HFF-Myc (cell line): ENCODE measurements around the gene NTRK2.

Experiments used
- DNase-seq: peaks from one replicate; pipeline ENCODE4 v3.0.0-alpha.2; 2011; ENCODE audit warnings: low read depth; ENCODE audit errors: extremely low read depth
- H3K4me3 ChIP-seq: replicated peaks from 2 replicates; pipeline ENCODE4 v1.5.1; 2011; ENCODE audit warnings: low read depth, mild to moderate bottlenecking, control low read depth, low read length
- TF ChIP-seq, protein P1 (sequence below): IDR thresholded peaks from 2 replicates; pipeline ENCODE4 v1.5.1; 2012; ENCODE audit warnings: mild to moderate bottlenecking, low read depth, low read length, control low read depth; ENCODE audit errors: missing control alignments

NTRK2 gene

DNA sequence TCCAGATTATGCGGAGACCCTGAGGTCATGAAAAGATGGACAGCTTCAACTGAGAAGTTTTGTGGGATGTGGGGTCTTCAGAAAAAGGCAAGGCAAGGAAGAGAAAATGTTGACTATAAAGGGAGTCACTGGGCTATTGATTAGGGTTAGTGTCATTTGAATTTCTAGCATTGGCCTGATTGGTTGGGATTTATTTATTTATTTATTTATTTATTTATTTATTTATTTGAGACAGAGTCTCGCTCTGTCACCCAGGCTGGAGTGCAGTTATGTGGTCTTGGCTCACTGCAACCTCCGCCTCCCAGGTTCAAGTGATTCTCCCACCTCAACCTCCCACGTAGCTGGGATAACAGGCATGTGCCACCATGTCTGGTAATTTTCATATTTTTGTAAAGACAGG lies 279.7 kb downstream of the NTRK2 start:
- H3K4me3 ChIP-seq = no peak overlapping the region
- TF ChIP-seq, protein P1, sequence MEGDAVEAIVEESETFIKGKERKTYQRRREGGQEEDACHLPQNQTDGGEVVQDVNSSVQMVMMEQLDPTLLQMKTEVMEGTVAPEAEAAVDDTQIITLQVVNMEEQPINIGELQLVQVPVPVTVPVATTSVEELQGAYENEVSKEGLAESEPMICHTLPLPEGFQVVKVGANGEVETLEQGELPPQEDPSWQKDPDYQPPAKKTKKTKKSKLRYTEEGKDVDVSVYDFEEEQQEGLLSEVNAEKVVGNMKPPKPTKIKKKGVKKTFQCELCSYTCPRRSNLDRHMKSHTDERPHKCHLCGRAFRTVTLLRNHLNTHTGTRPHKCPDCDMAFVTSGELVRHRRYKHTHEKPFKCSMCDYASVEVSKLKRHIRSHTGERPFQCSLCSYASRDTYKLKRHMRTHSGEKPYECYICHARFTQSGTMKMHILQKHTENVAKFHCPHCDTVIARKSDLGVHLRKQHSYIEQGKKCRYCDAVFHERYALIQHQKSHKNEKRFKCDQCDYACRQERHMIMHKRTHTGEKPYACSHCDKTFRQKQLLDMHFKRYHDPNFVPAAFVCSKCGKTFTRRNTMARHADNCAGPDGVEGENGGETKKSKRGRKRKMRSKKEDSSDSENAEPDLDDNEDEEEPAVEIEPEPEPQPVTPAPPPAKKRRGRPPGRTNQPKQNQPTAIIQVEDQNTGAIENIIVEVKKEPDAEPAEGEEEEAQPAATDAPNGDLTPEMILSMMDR = no peak
- DNase-seq = no peak

DNA sequence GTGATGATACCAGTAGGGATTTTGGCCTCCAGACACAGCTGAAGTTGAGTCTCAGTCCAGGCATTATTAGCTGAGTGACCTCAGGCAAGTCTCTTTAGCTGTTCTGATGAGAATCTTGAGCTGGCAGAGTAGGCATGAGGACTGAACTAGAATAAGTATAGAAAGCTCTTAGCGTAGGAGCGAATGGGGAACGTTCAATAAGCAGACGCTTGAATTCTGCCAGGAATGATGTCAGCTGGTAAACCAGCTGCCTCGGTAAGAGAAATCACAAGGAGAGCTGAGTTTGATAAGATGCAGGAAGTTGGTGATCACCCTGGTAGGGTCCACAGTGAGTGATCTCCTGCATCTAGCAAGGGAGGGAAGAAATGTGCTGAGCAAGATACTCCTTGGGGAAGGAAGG lies 280.4 kb downstream of the NTRK2 start:
- TF ChIP-seq, protein P1 = no peak
- H3K4me3 ChIP-seq = no peak overlapping the region
- DNase-seq = no peak

DNA sequence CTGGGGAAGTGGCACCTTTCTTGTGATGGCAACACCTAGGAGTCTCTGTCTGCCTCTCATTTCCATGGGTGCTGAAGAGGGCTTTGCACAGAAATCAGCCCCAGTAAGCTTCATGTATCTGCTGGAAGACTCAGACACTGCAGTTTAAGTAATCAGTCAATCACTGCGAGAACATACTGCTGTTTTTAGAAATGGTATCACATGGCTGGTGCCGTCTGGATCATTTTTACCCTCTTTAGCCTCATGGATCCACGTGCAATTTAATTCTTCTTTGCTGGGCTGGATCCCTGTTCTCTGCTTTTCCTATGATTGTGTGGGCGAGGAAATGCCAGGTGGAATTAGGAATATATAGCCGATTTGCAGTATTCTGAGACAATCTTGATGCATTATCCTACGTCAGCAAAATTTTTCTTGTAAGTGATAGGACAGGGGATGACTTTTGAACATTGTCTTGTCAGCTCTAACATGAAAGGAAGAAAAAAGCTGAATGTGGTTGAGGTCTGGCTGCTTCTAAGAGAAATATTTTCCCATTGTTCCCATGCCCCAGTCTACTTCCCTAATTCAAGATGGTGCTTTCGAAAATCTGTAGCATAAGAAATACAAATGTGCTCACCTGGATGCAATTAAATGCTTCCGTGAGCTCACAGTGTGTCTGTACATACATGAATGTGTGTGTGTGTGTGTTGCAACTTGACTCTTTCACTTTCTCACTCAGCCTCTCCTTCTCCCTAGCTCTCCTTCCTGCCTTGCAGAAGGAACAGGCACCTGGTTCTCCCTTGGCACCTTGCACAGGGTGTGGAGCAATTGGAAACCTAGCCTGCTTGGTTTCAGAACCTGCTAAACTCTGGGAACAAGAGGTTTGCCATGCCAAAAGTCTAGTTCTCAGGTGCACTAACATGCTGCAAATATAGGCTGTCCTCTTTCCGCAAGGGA lies 281.6 kb downstream of the NTRK2 start:
- TF ChIP-seq, protein P1 = no peak
- no peak for DNase-seq
- H3K4me3 ChIP-seq = no peak overlapping the region

DNA sequence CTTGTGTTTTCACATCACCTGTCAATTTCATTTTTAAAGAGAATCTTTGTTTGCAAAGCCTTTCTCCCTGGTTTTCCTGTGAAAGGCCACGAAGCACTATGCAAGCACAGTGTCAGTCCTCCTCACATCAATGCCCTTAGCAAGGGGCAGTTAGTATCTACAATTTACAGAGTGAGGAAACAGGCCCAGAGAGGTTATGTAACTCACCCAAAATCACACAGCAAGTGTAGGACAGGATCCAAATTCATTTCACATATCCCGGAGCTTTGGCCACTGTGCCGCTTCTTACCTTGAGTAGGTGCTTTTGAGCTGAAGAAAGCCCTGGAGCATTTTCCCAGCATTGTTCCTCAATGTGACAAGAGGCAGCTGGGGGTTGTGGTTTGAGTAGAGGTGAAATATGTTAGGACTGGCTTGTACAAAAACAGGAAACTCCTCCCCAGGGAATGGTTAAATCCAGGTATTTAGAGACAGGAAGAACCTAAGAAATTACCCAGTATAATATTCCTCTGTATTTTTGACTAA lies 283.8 kb downstream of the NTRK2 start:
- H3K4me3 ChIP-seq = no peak overlapping the region
- TF ChIP-seq, protein P1 = no peak
- DNase-seq = no peak

DNA sequence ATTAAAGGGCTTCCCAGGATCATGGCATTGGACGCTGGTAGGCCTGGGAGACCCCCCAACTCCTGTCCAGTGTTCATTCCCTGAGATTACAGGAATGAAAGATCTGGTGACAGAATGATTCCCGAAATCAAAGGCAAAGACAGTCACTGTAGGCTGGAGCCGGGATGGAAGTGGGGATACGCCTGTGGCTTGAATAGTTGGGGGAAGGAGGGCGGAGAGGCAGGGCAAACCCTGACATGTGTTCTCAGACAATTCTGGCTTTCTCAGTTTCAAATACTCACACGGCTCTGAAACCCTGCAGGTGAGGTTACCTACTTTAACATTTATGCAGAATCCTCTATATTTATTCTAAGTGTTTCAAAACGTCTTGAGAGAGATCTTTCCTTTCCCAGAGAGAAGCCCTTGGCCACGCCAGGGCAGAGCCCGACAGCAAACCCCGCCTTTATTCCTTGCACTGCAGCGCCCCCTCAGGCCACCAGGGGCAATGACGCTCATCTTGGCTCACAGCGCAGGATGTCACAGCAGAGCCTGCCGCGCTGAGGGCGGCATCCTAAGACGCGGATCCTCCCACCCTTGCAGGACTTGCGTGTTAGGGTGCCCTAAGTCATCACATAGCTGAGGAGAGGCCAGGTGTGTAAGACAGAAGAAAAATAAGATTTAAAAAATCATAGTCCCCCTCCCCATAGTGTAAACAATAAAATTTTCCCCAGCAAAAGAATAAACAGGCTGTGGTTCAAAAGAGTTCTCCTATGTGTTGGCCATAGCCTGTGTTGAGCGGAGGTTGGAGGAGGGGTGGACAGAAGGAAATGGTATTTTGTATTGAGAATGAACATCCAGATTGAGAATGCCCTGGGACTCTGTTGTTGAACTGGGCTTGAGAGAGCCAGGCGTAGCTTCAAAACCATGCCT lies 284.5 kb downstream of the NTRK2 start:
- peak; percentile 26 for DNase-seq
- H3K4me3 ChIP-seq = no peak overlapping the region
- TF ChIP-seq, protein P1 = peak; percentile 94

DNA sequence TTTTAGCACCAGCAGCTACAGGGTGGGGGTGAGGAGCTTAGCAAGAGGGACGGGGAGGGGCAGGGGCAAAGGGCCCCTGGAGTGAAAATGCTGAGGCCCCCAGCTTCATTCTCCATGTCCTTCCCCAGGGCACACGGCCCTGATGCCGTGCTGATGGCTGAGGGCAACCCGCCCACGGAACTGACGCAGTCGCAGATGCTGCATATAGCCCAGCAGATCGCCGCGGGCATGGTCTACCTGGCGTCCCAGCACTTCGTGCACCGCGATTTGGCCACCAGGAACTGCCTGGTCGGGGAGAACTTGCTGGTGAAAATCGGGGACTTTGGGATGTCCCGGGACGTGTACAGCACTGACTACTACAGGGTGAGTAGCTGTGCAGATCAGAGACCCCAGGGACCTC lies 285.6 kb downstream of the NTRK2 start:
- TF ChIP-seq, protein P1 = no peak
- H3K4me3 ChIP-seq = no peak overlapping the region

More for the DNA sequence above, 285.6 kb downstream of the NTRK2 start:
- no peak for DNase-seq
